Activated CD4-positive, CD25-positive, alpha-beta regulatory T cell (primary cell): ENCODE results near the gene COL6A1.

Experiments used
- DNase-seq, 4 experiments: peaks; one replicate each; lab custom pipeline; 2025; lab: John Stamatoyannopoulos, UW

Gene COL6A1

DNA sequence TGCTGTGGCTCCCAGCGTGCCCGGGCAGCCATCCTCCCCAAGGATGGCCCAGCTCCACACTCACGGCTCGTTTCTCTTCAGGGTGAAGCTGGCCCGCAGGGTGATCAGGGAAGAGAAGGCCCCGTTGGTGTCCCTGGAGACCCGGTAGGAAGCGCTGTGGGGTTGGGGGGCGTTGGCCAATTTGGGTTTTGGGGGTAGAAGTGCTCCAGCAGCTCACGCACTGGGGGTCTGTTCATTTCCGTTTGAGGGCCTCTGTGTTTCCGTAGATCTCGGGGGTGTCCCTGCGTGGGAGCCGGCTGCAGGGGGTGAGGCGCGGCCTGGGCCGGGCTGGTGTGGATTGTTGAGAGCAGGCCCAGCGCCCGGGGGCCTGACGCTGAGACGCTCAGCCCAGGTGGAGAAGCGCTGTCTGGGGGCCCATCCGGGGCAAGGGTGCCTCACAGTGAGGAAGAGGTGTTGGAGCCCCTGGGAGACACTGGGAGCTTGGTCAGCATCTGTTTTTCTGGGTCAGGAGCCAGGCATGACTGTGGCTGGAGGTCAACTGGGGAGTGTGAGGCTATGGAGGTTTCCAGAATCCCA is 12.6 kb downstream of the COL6A1 start:
- DNase-seq = no peak

DNA sequence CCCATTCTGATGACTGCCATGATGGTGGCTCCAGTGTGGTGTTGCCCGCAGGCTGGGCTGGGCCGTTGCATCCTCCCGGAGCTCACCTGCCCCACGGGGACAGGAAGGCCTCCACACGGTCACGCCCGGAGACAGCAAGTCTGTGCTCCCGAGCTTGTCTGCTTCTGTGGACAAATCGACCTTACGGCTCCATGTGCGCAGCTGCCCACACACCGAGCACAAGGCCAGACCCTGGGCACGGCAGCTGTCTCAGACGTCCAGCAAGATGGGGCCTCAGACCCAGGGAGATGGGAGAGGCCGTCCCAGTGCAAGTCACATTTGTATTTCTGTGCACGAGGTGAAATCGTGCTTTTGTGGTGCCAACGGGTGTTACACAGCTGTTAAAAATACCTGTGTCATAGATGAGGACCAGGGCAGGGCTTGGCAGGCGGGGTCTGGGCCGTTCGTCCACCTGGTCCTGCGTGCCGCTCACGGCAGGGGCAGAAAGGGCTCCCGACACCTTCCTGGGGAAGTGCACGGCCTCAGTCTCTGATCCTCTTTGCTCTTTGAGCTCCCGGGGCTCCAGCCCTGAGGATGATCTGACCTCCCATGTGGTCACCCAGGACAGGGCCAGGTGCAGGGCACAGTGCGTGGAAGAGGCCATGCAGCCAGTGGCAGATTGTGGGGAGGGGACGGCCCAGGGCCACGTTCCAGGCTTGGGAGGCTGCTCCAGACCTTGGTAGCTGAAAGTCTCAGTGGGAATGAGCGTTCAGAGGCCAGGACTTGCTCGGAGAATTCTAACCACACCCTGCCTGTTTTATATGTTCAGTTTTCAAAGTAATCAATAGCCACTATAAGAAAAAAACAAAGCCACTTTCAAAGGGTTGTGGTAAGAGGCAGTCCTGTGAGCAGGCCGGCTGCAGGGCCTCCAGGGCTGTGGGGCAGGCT is 13.5 kb downstream of the COL6A1 start:
- no peak for DNase-seq

DNA sequence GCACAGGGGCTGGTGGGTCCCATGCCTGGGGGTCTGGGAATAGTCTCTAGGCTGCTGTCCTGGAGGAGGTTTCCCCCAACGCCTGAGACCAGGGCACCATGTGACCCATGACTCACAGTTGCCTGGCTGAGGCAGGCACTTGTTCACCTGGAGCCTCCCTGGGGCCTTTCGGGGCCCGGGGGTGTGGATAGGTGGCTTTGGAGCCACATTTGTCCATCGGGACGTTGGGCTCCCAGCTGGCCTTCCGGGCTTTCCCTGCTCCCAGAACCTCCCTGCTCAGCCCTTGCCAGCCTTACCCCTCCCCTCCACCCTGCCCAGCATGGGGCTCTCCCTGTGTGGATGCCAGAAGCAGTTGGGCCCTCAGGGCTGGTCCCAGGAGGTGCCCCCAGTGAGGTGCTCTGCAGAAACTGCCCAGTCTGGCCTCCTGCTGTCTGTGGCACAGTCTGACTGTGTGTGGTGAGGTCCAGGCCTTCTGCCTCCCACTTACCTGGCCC is 14.2 kb downstream of the COL6A1 start:
- no peak for DNase-seq

DNA sequence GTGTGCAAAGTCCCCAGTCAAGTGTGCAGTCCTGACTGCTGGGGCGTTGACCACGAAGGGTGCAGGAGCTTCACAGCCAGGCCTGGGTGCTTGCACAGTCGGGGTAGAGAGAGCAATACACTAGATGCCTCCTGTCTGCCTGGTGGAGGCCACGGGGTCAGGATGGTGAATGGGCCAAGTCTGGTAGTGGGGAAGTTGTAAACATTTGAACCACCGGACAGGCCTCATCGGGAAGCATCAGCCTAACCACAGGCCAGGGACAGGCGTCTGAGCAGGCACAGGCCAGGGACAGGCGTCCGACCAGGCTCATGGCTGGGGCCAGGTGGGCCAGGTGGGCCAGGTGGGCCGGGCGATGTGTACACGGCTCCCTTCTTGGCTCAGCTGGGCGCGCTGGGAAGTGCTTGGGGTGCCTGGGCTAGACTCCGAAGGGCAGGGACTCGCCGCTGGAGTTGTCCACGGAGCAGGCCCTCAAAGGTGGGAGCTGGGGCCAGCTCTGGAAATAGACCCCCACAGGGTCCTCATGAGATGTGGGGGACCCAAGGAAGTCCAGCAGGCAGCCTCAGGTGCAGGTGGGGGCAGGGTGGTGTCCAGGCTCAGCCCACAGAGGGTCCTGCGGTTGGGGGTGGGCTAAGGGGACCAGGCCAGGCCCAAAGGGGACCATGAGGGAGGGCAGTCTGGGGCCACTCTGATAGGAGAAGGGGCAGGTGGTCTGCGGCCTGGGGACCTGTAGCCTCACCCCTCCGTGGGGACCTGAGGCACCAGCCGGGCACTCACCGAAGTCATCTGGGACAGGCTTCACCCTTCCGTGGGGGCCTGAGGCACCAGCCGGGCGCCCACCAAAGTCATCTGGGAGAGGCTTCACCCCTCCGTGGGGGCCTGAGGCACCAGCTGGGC is 15.0 kb downstream of the COL6A1 start:
- no peak for DNase-seq

DNA sequence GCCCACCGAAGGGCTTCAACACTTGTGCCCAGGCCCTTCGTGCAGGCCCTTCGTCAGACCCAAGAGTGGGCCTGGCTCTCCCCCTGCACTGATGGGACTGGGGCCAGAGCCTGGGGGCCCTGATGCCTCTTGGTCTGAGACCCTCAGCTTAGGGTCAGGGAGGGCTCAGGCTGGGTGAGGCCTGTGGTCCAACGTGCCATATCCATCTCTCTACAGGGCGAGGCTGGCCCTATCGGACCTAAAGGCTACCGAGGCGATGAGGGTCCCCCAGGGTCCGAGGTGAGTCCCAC is 15.6 kb downstream of the COL6A1 start:
- no peak for DNase-seq

DNA sequence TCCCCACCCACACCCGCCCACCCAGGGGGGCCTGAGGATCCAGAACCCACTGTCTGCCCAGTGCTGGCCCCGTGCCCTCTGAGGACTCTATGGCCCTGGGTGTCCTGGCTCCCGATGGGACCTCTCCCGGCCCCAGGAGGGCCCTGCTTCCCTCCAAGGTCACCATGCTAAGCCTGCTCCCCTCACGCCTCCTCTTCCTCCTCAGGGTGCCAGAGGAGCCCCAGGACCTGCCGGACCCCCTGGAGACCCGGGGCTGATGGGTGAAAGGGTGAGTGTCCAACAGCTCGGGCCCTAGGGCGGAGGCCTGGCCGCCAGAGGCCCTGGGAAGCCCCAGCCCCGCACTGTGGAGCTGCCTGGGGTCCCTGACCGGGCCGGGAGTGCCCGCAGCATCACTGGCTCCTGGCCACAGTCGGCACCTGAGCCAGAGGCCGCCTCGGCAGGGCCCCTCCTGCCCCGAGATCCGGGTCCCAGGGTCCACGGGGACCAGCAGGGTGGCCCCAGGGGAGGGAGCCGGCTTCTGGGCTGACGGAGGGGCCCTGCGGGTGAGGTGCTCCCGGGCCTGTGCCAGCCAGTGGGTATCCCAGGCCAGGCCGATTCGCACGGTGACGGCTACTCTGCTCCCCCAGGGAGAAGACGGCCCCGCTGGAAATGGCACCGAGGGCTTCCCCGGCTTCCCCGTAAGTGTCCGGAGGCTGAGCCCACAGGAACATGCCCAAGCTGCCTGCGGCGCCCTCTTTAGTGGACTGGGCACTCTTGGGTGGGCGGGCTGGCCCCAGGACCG is 16.1 kb downstream of the COL6A1 start:
- no peak for DNase-seq

DNA sequence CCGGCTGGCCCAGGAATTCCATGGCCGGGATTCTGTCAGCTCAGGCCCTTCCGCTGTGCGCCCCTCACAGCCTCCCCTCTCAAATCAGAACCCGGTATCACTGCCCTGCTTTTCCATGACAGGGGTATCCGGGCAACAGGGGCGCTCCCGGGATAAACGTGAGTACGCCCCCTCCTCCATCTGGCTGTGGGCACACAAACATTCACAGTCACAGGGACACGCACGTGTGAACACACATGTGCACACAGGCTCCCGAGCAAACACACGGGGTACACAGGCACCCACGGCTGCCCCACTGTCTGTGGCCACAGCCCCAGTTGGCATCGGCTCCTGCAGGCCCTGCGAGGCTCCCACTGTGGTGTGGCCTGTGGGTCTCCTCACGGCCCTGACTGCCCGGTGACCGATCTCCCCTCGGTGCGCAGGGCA is 16.7 kb downstream of the COL6A1 start:
- no peak for DNase-seq

DNA sequence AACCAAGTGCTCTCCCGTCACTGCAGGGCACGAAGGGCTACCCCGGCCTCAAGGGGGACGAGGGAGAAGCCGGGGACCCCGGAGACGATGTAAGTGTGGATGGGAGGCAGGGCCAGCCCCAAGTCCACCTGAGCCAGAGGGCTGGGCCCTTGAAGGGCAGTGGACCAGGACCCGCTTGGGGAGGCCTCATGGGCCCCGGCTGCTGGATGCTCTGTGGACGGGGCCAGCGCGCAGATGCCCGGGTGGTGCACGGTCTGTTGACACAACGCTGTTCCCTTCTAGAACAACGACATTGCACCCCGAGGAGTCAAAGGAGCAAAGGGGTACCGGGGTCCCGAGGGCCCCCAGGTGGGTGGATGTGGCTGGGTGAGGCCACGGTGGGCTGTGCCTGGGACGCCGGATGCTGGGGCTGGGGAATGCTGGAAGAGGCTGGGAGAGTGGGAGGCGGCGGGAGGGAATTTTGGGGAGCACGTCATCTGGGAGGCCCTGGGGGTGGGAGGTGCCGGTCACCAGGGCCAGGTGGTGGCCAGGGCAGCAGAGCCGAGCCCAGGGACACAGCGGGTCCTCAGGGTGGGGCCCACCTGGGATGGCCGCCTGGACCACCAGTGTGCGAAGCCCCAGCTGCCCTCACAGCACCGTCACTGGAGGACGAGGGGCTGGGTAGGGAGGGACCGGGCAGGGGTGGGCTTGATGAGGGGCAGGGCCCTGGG is 17.5 kb downstream of the COL6A1 start:
- no peak for DNase-seq

DNA sequence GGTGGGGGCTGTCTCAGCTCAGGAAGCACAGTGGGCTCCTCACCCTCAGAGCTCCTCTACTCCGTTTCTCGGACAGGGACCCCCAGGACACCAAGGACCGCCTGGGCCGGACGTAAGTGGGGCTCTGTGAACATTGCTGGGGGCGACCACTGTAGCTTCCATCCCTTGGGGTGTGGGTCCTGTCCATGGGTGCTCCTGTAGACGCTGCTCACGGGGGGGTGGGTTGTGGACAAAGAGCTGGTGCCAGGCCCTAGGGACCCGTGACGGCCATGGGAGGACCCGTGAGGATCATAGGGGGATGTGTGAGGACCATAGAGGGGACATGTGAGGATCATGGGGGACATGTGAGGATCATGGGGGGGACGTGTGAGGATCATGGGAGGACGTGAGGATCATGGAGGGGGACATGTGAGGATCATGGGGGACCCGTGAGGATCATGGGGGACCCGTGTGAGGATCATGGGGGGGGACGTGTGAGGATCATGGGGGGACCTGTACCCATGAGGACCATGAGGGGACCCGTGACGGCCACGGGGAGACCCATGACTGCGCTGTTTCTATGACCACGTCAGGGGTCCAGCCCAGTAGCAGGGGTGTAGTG is 18.1 kb downstream of the COL6A1 start:
- DNase-seq = no peak

DNA sequence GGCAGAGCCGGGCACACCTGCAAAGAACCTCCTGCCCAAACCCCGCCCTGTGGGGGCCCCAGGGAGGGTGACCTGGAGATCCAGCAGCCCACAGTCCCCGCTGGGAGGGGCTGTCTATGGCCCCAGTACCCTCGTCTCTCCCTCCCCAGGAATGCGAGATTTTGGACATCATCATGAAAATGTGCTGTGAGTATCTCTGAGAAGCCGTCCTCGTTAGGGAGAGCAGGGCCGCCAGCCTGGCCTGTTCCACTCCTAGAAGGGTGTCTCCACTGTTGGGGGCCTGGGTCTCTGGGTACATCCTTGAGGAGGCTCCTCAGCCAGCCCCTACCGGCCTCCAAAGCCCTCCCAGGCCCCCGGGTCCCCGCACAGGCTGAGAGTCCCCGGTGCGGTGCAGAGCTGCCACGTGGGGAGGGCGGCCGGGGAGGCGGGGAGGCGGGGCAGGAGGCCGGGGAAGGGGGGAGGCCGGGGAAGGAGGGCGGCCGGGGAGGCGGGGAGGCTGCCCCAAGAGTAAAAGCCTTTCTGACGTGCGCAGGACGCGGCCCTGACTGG is 18.7 kb downstream of the COL6A1 start:
- DNase-seq = no peak

DNA sequence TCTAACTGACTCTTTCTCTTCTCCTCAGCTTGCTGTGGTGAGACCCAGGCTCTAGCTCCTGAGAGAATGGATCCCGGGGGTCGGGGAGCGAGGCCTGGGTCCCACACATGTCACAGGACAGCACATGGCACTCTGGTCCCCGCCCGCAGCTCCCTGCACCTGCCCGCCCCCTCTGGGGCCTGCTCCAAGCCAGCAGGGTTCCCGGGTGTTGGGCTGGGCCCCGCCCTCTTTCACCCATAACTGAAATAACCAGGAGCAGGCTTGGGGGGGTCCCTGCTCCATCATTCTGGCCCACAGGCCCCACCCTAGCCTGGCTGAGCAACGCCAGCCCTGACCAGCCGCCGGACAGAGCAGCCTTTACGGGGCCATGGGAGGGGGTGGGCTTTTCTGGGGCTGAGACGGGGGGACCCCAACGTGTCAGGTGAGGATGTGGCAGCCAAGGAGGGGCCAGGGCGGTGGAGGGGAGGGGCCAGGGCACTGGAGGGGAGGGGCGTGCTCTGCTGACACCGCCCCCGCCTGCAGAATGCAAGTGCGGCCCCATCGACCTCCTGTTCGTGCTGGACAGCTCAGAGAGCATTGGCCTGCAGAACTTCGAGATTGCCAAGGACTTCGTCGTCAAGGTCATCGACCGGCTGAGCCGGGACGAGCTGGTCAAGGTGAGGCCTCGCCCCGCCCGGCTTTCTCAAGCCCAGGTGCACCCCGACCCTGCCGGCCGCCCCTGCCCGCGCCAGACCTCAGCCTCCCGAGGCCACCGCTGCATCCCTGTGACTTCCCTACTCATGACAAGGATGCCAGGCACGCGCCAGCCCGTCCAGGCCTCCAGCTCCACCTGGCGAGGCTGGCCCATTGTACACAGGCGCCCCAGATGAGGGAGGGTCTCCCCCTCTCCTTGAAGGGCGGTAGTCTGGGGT is 19.4 kb downstream of the COL6A1 start:
- DNase-seq = no peak

DNA sequence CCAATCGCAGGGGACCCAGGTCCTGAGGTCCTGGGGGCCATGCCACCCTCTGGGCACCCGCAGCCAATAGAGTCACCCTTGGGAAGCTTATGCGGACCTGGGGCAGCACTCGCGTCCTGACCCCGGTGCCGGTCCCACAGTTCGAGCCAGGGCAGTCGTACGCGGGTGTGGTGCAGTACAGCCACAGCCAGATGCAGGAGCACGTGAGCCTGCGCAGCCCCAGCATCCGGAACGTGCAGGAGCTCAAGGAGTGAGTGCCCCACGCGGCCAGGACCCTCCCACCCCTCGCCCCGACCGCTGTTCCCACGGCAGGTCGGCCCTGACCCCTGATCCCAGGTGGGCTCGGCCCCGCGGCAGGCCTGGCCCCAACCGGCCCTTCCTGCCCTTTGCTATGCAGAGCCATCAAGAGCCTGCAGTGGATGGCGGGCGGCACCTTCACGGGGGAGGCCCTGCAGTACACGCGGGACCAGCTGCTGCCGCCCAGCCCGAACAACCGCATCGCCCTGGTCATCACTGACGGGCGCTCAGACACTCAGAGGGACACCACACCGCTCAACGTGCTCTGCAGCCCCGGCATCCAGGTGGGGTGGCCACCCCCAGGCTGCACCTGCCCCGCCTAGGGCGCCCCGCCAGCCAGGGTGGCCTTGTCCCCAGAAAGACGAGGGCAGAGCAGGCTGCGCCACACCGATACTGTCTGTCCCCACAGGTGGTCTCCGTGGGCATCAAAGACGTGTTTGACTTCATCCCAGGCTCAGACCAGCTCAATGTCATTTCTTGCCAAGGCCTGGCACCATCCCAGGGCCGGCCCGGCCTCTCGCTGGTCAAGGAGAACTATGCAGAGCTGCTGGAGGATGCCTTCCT is 20.5 kb downstream of the COL6A1 start:
- DNase-seq = no peak

DNA sequence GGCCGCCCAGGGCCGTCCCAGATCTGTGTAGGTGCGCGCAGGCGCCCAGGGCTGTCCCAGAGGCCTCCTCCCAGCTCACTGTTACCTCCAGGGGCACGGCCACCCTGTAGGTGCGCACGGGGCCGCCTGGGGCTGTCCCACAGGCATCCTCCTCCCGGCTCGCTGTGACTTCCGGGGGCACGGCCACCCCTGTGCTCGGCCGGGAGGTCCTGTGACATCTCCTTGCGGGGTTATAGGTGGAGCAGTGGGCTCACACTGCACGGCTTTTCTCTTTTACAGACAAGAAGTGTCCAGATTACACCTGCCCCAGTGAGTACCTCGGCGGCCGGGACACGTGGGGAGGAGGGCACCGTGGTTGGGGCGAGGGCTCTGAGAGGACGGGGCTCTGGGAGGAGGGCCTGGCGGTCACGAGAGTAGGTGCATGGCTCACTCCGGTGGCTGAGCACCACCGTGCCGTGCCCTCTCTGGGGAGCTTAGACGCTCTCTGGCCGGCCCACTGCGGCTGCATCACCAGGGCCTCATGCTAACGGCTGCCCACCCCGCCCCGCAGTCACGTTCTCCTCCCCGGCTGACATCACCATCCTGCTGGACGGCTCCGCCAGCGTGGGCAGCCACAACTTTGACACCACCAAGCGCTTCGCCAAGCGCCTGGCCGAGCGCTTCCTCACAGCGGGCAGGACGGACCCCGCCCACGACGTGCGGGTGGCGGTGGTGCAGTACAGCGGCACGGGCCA is 21.4 kb downstream of the COL6A1 start:
- DNase-seq = no peak

DNA sequence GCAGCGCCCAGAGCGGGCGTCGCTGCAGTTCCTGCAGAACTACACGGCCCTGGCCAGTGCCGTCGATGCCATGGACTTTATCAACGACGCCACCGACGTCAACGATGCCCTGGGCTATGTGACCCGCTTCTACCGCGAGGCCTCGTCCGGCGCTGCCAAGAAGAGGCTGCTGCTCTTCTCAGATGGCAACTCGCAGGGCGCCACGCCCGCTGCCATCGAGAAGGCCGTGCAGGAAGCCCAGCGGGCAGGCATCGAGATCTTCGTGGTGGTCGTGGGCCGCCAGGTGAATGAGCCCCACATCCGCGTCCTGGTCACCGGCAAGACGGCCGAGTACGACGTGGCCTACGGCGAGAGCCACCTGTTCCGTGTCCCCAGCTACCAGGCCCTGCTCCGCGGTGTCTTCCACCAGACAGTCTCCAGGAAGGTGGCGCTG is 22.0 kb downstream of the COL6A1 start:
- no peak for DNase-seq

DNA sequence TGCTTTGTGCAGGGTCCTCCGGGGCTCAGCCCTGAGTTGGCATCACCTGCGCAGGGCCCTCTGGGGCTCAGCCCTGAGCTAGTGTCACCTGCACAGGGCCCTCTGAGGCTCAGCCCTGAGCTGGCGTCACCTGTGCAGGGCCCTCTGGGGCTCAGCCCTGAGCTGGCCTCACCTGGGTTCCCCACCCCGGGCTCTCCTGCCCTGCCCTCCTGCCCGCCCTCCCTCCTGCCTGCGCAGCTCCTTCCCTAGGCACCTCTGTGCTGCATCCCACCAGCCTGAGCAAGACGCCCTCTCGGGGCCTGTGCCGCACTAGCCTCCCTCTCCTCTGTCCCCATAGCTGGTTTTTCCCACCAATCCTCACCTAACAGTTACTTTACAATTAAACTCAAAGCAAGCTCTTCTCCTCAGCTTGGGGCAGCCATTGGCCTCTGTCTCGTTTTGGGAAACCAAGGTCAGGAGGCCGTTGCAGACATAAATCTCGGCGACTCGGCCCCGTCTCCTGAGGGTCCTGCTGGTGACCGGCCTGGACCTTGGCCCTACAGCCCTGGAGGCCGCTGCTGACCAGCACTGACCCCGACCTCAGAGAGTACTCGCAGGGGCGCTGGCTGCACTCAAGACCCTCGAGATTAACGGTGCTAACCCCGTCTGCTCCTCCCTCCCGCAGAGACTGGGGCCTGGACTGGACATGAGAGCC is 22.7 kb downstream of the COL6A1 start:
- DNase-seq = no peak

DNA sequence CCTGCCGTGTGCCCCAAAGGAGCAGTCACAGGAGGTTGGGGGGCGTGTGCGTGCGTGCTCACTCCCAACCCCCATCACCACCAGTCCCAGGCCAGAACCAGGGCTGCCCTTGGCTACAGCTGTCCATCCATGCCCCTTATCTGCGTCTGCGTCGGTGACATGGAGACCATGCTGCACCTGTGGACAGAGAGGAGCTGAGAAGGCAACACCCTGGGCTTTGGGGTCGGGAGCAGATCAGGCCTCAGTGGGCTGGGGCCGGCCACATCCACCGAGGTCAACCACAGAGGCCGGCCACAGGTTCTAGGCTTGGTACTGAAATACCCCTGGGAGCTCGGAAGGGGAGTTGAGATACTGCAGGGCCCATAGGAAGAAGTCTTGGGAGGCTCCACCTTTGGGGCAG is 23.5 kb downstream of the COL6A1 start:
- no peak for DNase-seq

DNA sequence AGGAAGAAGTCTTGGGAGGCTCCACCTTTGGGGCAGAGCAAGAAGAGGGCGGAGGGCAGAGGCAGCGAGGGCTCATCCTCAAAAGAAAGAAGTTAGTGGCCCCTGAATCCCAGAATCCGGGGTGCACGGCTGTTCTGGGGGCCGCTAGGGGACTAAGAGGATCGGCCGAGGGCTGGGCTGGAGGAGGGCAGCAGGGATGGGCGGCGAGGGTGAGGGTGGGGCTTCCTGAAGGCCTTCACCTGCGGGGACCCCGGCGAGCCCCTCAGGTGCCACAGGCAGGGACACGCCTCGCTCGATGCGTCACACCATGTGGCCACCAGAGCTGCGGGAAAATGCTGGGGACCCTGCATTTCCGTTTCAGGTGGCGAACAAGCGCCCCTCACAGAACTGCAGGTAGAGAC is 23.9 kb downstream of the COL6A1 start:
- no peak for DNase-seq
